ENCODE data around the gene ADGRD1.
"Not testable (repeated sequence)": the region's sequence is repeated elsewhere in the genome, so short reads cannot be mapped to it uniquely, and the experiment has no call there.

The ADGRD1 gene

GRCh38 chr12:130937546-130937945 lies 16.2 kb upstream of the ADGRD1 start:
- DNase-seq (ENCODE audit: low read depth in 2 of 3, low spot score in 1 of 3) = not testable (repeated sequence)

GRCh38 chr12:130938186-130938585 lies 15.5 kb upstream of the ADGRD1 start:
- DNase-seq (ENCODE audit: low read depth in 2 of 3, low spot score in 1 of 3) = no peak

DNA sequence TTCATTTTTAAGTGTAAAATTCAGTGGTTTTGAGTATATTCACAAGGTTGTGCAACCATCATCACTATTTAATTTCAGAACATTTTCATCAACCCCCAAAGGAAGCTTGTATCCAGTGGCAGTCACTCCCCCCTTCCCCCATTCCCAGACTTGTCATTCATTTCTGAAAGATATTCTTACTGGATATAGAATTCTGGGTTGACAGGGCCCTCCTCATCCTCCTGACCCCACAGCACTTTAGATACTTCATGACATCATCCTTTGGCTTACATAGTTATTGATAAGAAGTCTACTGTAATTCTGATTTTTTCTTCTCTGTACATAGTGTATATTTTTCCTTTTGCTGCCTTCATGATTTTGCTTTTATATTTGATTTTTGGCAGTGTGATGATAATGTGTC lies 8.8 kb upstream of the ADGRD1 start:
- DNase-seq (ENCODE audit: low read depth in 2 of 3, low spot score in 1 of 3) = no peak

DNA sequence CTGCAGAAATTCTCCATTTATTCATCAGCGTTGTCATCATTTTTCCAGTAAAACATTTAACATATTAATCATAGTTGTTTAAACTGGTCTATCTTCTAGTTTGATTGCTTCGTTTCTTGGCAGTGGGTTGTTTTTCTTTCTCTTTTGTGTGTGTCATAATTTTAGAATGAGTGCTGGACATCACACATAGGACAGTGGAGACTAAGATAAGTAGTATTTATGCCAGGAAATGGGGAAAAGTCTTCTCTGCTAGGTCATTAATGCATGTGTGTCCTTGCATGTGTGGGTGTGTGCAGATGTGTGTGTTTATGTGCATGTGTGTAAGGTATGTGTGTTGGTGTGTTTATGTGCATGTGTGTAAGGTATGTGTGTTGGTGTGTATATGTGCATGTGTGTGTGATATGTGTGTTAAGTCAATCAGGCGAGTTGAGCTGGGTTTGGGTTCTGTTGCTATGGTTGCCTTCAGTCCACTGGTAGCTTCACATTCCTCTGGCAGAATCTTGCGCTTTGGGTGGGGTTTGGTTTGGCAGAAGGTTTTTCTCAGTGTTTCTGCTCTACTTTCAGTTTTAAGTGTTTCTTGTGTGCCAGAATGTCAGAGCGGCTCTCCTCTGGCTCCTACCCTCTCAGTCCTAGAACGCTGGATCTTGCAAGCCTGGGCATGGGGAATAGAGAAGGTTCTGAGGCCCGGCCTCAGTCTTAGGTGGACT lies 7.8 kb upstream of the ADGRD1 start:
- DNase-seq (ENCODE audit: low read depth in 2 of 3, low spot score in 1 of 3) = no peak

GRCh38 chr12:130947028-130947613 lies 6.6 kb upstream of the ADGRD1 start:
- DNase-seq (ENCODE audit: low read depth in 2 of 3, low spot score in 1 of 3) = no peak

DNA sequence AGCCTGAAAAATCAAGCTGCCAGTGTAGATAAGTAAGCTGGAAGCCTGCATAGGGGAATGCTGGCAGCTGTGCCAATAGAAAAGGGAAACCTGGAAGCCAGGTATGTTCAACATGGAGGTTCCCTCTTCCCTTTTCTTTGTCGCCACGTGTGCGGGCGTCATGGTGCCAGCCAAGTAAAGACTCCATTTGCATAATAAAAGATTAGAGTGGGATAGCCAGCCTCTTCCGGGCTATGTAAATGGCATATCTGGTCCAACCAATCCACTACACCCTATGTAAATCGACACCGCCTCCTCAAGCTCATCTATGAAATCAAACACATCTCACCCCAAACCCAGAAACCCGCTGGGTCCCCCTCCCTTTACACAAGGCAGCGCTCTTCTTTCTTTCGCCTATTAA lies 5.6 kb upstream of the ADGRD1 start:
- no peak for DNase-seq (ENCODE audit: low read depth in 2 of 3, low spot score in 1 of 3)

DNA sequence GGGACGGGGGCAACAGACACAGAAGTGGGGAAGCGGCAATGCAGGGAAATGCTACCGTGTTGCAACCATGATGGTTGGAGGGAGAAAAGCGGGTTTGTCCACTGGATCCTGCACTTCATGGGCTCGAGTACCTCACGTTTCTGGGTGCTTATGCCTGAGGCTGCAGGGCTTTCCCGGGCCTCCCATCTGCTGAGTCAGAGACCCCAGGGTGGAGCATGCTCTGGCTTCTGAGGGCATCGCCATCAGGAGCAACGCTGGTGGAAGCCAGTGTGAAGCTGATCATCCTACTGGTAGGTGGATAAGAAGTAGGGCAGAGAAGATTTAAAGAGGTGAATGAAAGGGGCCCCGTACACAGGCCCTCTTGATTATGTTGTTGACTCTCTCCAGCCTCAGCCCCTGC lies 5.0 kb upstream of the ADGRD1 start:
- no peak for DNase-seq (ENCODE audit: low read depth in 2 of 3, low spot score in 1 of 3)

DNA sequence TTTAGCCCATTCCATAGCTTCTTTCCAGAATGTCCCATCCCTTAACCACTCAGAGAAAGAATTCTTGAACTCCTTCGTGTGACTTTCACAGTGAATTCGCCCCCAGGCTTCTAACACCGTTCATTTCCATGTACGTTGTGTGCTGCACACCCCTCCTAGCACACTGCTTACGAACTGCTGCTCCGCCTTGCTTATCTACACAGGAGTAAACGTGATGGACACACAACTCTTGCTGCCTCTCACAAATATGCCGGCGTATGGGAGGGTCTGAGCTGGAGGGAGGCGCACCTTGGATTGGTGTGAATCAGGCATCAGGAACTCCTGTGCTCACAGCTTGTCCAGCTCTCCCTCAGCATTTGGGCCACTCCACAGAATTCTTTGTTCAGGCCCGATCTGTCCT lies 3.9 kb upstream of the ADGRD1 start:
- DNase-seq (ENCODE audit: low read depth in 2 of 3, low spot score in 1 of 3) = no peak

- no peak for DNase-seq (ENCODE audit: low read depth in 2 of 3, low spot score in 1 of 3)
Measured at GRCh38 chr12:130951636-130952035, 2.1 kb upstream of the ADGRD1 start.

GRCh38 chr12:130952171-130952954 lies 1.3 kb upstream of the ADGRD1 start:
- DNase-seq (ENCODE audit: low read depth in 2 of 3, low spot score in 1 of 3) = no peak

DNA sequence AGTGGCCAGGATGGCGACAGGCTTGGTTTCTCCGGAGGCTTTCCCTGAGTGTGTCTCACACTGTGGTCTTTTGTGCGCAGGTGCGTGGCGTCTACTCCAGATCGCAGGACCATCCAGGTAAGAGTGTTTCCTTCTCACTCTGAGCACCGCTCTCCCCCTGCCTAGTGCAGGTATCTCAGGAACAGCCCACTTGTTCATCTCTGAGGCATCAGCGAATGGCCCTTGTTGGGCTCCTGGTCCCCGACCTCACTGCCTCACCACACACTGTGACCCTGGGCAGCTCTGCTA lies 781 bp downstream of the ADGRD1 start:
- no peak for DNase-seq (ENCODE audit: low read depth in 2 of 3, low spot score in 1 of 3)

DNA sequence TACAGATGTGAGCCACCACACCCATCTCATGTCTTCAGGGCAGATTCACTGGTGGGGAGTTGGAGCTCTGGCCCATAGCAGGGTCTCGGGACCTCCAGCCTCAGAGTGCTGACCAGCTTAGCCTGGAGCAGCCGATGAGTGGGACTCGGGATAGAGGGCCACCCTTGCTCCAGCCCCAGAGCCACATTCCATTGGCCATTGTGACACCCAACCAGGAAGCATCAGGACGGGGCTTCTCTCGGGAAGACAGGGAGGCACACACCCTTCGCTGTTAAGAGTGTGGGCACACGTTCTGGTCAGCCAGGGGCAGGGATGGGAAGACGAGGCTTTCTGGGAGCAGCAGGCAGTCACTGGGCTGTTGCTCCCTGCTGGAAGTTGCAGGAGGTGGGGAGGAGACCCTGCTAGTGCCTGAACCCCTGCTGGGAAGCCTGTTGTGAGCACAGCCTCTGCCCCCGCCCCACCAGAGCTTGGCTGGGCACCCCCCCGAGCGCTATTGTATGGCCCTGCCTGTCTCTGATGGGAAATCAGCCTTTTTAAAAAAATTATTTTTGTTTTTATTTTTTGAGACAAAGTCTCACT lies 1.6 kb downstream of the ADGRD1 start:
- DNase-seq (ENCODE audit: low read depth in 2 of 3, low spot score in 1 of 3) = no peak

- DNase-seq (ENCODE audit: low read depth in 2 of 3, low spot score in 1 of 3) = no peak
Measured at GRCh38 chr12:130956009-130956408, 2.3 kb downstream of the ADGRD1 start.

DNA sequence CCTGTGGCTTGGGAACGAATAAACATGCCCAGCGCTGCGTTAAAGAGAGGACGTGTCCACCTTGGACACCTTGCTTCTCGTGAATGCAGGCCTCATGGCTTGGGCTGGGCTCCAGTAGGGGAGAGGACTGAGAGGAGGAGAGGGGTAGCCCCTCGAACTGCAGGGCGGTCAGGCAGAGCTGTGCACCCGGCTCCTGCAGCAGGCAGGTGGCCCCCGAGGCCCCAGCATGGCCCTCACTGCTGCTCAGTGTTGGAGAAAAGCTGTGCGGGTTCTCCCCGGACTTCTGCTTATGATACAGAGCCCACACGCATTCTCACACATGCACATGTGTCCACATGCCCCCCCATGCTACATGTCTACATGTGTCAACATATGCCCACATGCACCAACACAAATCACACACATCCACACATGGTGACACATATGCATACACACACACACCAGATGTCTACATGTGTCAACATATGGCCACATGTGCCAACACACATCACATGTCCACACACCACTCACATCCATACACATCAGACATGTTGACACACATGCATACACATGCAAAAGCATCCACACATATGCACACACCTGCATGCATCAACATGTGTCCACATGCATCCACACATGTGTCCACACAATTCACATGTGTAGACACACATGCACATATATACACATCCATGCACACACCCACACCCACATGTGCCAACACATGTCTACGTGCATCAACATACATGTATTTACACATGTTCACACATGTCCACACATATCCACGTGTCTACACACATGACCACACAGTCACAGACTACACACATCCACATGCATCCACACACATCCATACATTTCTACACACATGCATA lies 3.0 kb downstream of the ADGRD1 start:
- no peak for DNase-seq (ENCODE audit: low read depth in 2 of 3, low spot score in 1 of 3)

GRCh38 chr12:130957304-130957621 lies 3.6 kb downstream of the ADGRD1 start:
- no peak for DNase-seq (ENCODE audit: low read depth in 2 of 3, low spot score in 1 of 3)

DNA sequence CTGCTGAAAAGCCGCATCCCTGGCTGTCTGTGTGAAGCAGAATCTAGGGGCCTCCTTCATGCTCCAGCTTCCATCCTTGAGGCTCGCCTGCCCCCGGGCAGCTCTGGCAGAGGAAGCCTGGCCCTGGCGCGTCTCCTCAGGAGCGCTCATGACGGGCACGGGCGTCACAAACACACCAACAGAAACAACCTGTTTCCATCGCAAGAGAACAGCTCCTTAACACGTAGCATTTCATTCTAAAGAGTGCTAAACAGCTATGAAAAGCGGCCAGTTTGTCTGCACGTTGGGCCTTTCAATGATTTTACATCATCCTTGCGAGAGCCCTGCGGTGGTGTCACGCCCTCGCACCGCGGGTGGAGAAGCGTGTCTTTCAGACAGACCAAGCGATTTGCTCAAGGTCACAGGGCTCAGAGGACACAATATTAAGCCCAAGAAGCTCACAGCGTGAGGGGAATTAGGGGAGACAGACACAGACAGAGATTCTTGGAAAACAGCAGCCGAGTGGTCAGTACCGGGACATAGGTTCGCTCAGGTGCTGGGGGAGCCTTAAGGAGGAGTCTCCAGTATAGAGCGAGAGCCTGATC lies 4.9 kb downstream of the ADGRD1 start:
- no peak for DNase-seq (ENCODE audit: low read depth in 2 of 3, low spot score in 1 of 3)

DNA sequence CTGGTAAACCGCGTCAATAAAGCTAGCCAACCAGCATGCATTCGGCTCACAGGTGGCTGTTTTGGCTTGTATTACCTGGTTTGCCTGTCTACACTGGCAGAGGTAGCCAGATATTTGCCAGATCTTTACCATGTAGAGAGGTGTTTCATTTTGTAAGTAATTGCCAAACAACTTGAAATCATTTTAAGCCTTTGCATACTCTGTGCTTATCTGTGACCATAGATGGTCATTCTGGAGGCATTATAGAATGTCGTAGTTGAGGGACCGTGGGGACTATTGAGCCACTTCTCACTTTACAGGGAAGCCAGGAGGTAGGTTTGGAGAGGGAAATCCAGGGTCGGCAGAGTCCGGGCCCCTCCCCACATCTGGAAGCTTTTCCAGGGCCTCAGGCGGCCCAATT lies 5.9 kb downstream of the ADGRD1 start:
- DNase-seq (ENCODE audit: low read depth in 2 of 3, low spot score in 1 of 3) = no peak

DNA sequence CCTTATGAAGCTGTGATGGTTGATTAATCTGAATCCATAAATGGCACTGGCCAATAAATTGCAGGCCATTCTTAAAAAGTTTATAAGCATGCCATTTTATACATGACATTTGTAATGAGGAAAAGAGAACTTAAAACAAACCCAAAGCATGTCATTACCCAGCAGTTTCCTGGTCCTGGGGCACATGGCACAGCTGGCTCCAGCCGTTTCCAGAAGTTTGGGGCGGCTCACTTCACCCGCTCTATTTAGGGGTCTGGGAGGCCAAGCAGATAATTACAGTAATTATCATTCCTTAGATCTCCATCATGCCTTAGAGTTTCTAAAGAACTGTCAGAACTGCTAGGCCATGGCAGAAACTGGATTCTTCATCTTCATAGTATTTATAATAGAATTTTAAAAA lies 6.4 kb downstream of the ADGRD1 start:
- no peak for DNase-seq (ENCODE audit: low read depth in 2 of 3, low spot score in 1 of 3)

- DNase-seq (ENCODE audit: low read depth in 2 of 3, low spot score in 1 of 3) = no peak
Measured at GRCh38 chr12:130960787-130961186, 7.1 kb downstream of the ADGRD1 start.

- no peak for DNase-seq (ENCODE audit: low read depth in 2 of 3, low spot score in 1 of 3)
Measured at GRCh38 chr12:130961921-130962451, 8.3 kb downstream of the ADGRD1 start.

DNA sequence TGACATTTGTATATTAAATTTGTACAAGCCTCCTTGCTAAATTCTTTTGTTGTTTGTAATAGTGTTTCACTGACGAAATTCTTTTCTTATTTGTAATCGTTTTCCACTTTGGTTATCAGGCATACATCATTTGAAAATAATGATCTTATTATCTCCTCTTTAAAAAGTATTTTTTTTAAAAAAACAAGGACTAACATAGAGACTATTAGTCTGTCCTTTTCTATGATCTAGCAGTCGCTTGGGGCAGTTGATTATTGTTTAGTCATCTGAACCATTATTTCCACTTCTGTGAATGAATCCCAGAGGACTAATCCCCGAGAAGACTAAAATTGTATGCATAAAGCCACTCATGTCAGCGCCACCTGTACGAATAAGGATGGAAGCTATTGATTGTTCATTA lies 11.5 kb downstream of the ADGRD1 start:
- DNase-seq (ENCODE audit: low read depth in 2 of 3, low spot score in 1 of 3) = no peak

All from stimulated activated CD4-positive, alpha-beta T cell treated with anti-CD3 and anti-CD28 coated beads, Interleukin-12 subunit alpha, Interleukin-12 subunit beta, amount 100 ng/mL, for 48 hours (primary cell).